Body of pancreas (tissue), 4 donors: ENCODE data around the gene COQ4.

Source experiments
- POLR2A ChIP-seq, 3 donors: fragments of 450-650 bp; IDR thresholded peaks; one replicate each; pipeline ENCODE4 v1.6.1; 2016; ENCODE audit warnings: antibody characterized with exemption in 3 of 3, mild to moderate bottlenecking in 2 of 3
- TF ChIP-seq, protein P1 (sequence below), 7 experiments: fragments of 450-650 bp in 4 of 7; fragments of 200-600 bp in 3 of 7; sonication (generic) in 3 of 7; IDR thresholded peaks; one replicate each; pipeline ENCODE4 v1.5.1; 2016 to 2019; ENCODE audit warnings: antibody characterized with exemption in 7 of 7

GRCh38 chr9:128275198-128276007, 47.2 kb upstream of the COQ4 start, which contains the start of gene GOLGA2:
- TF ChIP-seq, protein P1, sequence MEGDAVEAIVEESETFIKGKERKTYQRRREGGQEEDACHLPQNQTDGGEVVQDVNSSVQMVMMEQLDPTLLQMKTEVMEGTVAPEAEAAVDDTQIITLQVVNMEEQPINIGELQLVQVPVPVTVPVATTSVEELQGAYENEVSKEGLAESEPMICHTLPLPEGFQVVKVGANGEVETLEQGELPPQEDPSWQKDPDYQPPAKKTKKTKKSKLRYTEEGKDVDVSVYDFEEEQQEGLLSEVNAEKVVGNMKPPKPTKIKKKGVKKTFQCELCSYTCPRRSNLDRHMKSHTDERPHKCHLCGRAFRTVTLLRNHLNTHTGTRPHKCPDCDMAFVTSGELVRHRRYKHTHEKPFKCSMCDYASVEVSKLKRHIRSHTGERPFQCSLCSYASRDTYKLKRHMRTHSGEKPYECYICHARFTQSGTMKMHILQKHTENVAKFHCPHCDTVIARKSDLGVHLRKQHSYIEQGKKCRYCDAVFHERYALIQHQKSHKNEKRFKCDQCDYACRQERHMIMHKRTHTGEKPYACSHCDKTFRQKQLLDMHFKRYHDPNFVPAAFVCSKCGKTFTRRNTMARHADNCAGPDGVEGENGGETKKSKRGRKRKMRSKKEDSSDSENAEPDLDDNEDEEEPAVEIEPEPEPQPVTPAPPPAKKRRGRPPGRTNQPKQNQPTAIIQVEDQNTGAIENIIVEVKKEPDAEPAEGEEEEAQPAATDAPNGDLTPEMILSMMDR (IDR thresholded peaks at IDR 0.05), result no peak
- TF ChIP-seq POLR2A (IDR thresholded peaks at IDR 0.05), result no peak
